ENCODE data around the gene BRSK1.

Gene BRSK1

GRCh38 chr19:55345818-55346724, 62.3 kb downstream of the BRSK1 start:
- no peak for FAIRE-seq
- TF ChIP-seq SPI1 (IDR thresholded peaks at IDR 0.05; ENCODE audit: low read depth, low read length) (no peak), POLR2AphosphoS5 (IDR thresholded peaks at IDR 0.05; ENCODE audit: low read depth, low read length) (no peak), TAF1 (IDR thresholded peaks at IDR 0.05; ENCODE audit: low read depth, low read length) (no peak), PAX5 (IDR thresholded peaks at IDR 0.05; ENCODE audit: insufficient read depth, low read length, severe bottlenecking) (no peak), POU2F2 (IDR thresholded peaks at IDR 0.05; ENCODE audit: low read depth, low read length) (no peak), POLR2A (IDR thresholded peaks at IDR 0.05; ENCODE audit: low read depth, low read length) (no peak)
- DNase-seq (ENCODE audit: insufficient read length, low spot score) = no peak

- TF ChIP-seq POU2F2 (IDR thresholded peaks at IDR 0.05; ENCODE audit: low read depth, low read length) (no peak), PAX5 (IDR thresholded peaks at IDR 0.05; ENCODE audit: insufficient read depth, low read length, severe bottlenecking) (no peak), SPI1 (IDR thresholded peaks at IDR 0.05; ENCODE audit: low read depth, low read length) (no peak), POLR2AphosphoS5 (IDR thresholded peaks at IDR 0.05; ENCODE audit: low read depth, low read length) (no peak), POLR2A (IDR thresholded peaks at IDR 0.05; ENCODE audit: low read depth, low read length) (no peak), TAF1 (IDR thresholded peaks at IDR 0.05; ENCODE audit: low read depth, low read length) (no peak)
- FAIRE-seq (no peak), DNase-seq (ENCODE audit: insufficient read length, low spot score) (no peak)
Measured at GRCh38 chr19:55346725-55347441, 63.1 kb downstream of the BRSK1 start.

DNA sequence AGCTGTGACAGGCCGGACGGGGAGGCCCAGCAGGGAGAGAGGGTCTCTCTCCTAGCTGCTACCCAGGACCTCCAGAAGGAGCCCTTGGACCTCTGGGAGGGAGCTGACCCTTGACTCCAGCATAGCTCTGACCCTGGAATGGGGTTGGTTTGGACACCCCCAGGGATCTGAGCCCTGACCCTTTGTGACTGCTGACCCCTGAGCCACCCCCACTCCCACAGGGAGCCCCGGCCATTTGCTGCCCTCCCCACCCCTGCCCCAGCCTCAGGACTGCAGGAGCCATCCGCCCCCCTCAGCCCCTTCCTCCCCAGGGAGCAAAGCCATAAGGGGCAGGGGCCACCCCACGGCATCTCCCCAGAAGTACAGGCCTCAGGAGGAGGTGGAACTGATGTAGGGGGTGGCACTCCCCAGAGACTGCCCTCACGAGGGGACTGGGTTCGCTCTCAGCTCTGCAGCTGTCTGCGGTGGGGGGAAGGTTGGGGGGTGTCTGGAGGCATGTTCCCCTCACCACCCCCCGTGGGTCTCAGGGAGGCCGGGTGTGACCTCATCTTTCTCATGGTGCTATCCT, 63.7 kb downstream of the BRSK1 start:
- FAIRE-seq = no peak
- TF ChIP-seq PAX5 (IDR thresholded peaks at IDR 0.05; ENCODE audit: insufficient read depth, low read length, severe bottlenecking) (no peak), TAF1 (IDR thresholded peaks at IDR 0.05; ENCODE audit: low read depth, low read length) (no peak)
- DNase-seq (ENCODE audit: insufficient read length, low spot score) = no peak

DNA sequence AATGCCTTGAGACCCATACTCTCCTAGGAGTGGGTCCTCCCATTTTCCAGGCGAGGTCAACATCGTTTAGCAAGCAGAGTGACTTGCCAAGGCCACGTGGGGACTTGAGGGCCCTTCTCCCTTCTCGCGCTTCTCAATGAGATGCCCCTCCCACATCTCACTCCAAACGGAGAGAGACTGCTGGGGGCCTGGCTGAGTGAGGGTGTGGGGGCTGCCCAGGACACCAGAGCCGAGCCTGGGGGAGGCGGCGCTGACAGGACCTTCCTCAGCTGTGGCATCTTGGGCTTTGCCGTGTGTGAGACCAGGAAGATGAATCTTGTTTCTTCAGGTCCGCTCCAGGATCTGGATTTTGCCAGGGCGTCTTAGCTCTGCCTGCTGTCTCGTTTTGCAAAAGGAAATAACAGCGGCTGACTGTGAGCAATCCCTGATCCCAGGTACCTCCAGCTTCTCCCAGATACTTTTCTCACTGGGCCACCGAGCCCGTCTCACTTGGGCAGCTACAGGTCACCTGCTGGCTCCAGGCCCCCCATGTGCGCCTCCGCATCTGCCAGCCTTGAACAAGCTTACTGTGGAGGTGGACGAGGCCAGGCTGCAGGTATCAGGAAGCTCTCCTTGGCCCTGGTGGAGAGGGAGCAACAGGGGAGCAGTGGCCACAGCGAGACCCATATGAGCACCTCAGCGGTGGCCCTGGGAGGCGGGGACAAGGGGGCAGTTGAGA, 64.7 kb downstream of the BRSK1 start:
- TF ChIP-seq POU2F2 (IDR thresholded peaks at IDR 0.05; ENCODE audit: low read depth, low read length) (no peak), PAX5 (IDR thresholded peaks at IDR 0.05; ENCODE audit: insufficient read depth, low read length, severe bottlenecking) (no peak), TAF1 (IDR thresholded peaks at IDR 0.05; ENCODE audit: low read depth, low read length) (no peak), POLR2AphosphoS5 (IDR thresholded peaks at IDR 0.05; ENCODE audit: low read depth, low read length) (no peak), POLR2A (IDR thresholded peaks at IDR 0.05; ENCODE audit: low read depth, low read length) (no peak), SPI1 (IDR thresholded peaks at IDR 0.05; ENCODE audit: low read depth, low read length) (no peak)
- DNase-seq (ENCODE audit: insufficient read length, low spot score) (no peak), FAIRE-seq (no peak)

- no peak for DNase-seq (ENCODE audit: insufficient read length, low spot score)
- no peak for FAIRE-seq
- no peak for TF ChIP-seq POU2F2 (IDR thresholded peaks at IDR 0.05; ENCODE audit: low read depth, low read length)
- no peak for TF ChIP-seq TAF1 (IDR thresholded peaks at IDR 0.05; ENCODE audit: low read depth, low read length)
- TF ChIP-seq POLR2AphosphoS5 (IDR thresholded peaks at IDR 0.05; ENCODE audit: low read depth, low read length) = no peak
Measured at GRCh38 chr19:55350620-55351315, 67.0 kb downstream of the BRSK1 start.

GRCh38 chr19:55352040-55352439, 68.2 kb downstream of the BRSK1 start:
- TF ChIP-seq POU2F2 (IDR thresholded peaks at IDR 0.05; ENCODE audit: low read depth, low read length) = no peak
- no peak for TF ChIP-seq SPI1 (IDR thresholded peaks at IDR 0.05; ENCODE audit: low read depth, low read length)
- no peak for TF ChIP-seq TAF1 (IDR thresholded peaks at IDR 0.05; ENCODE audit: low read depth, low read length)
- TF ChIP-seq PAX5 (IDR thresholded peaks at IDR 0.05; ENCODE audit: insufficient read depth, low read length, severe bottlenecking) = no peak
- TF ChIP-seq POLR2AphosphoS5 (IDR thresholded peaks at IDR 0.05; ENCODE audit: low read depth, low read length) = no peak
- no peak for TF ChIP-seq POLR2A (IDR thresholded peaks at IDR 0.05; ENCODE audit: low read depth, low read length)
- DNase-seq (ENCODE audit: insufficient read length, low spot score) (no peak), FAIRE-seq (no peak)

DNA sequence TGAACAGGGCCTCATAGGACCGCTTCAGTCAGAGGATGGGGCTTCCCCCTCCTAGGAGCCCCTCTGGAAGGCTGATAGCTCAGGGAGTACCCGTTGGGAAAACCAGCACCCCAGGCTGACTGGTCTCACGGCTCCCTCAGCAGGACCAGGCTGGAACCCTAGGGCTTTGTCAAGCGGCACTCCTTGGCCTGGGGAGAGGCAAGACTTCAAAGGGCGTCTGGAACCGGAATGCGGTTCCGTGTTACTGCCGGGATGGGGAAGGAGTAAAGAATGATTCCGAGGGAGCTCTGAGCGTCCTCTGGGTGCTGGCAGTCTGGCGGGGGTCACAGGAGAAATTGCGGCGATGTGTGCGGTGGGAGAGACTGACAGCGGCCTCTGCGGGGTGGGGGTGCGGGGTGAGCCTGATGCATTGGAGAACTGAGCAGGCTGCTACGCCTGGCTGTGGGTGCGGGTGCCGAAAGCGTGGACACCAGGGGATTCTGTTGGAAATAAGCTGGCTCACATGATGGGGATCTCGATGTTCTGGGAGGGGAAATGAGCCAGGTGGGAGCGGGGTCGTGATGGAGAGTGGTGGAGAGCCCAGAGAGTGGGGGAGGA, 68.8 kb downstream of the BRSK1 start:
- TF ChIP-seq PAX5 (IDR thresholded peaks at IDR 0.05; ENCODE audit: insufficient read depth, low read length, severe bottlenecking) (no peak), POLR2AphosphoS5 (IDR thresholded peaks at IDR 0.05; ENCODE audit: low read depth, low read length) (no peak)
- FAIRE-seq (no peak), DNase-seq (ENCODE audit: insufficient read length, low spot score) (no peak)

GRCh38 chr19:55353356-55353802, 69.6 kb downstream of the BRSK1 start:
- DNase-seq (ENCODE audit: insufficient read length, low spot score) (no peak), FAIRE-seq (peak; percentile 5)
- TF ChIP-seq PAX5 (IDR thresholded peaks at IDR 0.05; ENCODE audit: insufficient read depth, low read length, severe bottlenecking) = no peak
- no peak for TF ChIP-seq POLR2A (IDR thresholded peaks at IDR 0.05; ENCODE audit: low read depth, low read length)
- no peak for TF ChIP-seq POU2F2 (IDR thresholded peaks at IDR 0.05; ENCODE audit: low read depth, low read length)
- no peak for TF ChIP-seq TAF1 (IDR thresholded peaks at IDR 0.05; ENCODE audit: low read depth, low read length)
- no peak for TF ChIP-seq POLR2AphosphoS5 (IDR thresholded peaks at IDR 0.05; ENCODE audit: low read depth, low read length)
- TF ChIP-seq SPI1 (IDR thresholded peaks at IDR 0.05; ENCODE audit: low read depth, low read length) = no peak

All from GM12891 (cell line).